H9 (cell line): ENCODE results near the gene TOM1L2. TPM values are rescaled to one million over a fixed set of nuclear protein-coding genes. Genes with fewer than 3 reads are reported as not detected.
A peak's percentile ranks its signal among the peaks of the same experiment; 100 is the strongest.

Source experiments
- DNase-seq: peaks from one replicate; pipeline ENCODE4 v3.0.0-alpha.2; 2017
- H2AFZ ChIP-seq: one replicate; pipeline ENCODE4 v1.6.1; 2013; ENCODE audit warnings: mild to moderate bottlenecking, low read length, control low read depth, moderate library complexity
- H2AK5ac ChIP-seq: 2 replicates; pipeline ENCODE4 v1.6.1; 2013; ENCODE audit warnings: low read length, control low read depth, mixed read lengths; ENCODE audit not compliant: insufficient read length
- H2BK120ac ChIP-seq: one replicate; pipeline ENCODE4 v1.6.1; 2013; ENCODE audit warnings: low read depth, mild to moderate bottlenecking, low read length, control low read depth, inconsistent platforms; ENCODE audit not compliant: poor library complexity, severe bottlenecking
- H2BK12ac ChIP-seq: 2 replicates; pipeline ENCODE4 v1.6.1; 2013; ENCODE audit warnings: low read length, control low read depth, mixed read lengths, low read depth; ENCODE audit not compliant: insufficient read length
- H2BK15ac ChIP-seq: 2 replicates; pipeline ENCODE4 v1.6.1; 2013; ENCODE audit warnings: low read depth, low read length, control low read depth
- H2BK20ac ChIP-seq: one replicate; pipeline ENCODE4 v1.6.1; 2013; ENCODE audit warnings: low read depth, mild to moderate bottlenecking, low read length, control low read depth, inconsistent platforms; ENCODE audit not compliant: poor library complexity, severe bottlenecking
- H2BK5ac ChIP-seq: 2 replicates; pipeline ENCODE4 v1.6.1; 2013; ENCODE audit warnings: low read length, control low read depth, mixed read lengths; ENCODE audit not compliant: insufficient read length
- H3K14ac ChIP-seq: 2 replicates; pipeline ENCODE4 v1.6.1; 2013; ENCODE audit warnings: low read length, control low read depth; ENCODE audit not compliant: insufficient read depth
- H3K18ac ChIP-seq: 2 replicates; pipeline ENCODE4 v1.6.1; 2013; ENCODE audit warnings: low read depth, mild to moderate bottlenecking, mixed read lengths, low read length, control low read depth; ENCODE audit not compliant: insufficient read length
- H3K23ac ChIP-seq: 2 replicates; pipeline ENCODE4 v1.6.1; 2013; ENCODE audit warnings: low read length, control low read depth, mixed read lengths, low read depth; ENCODE audit not compliant: insufficient read length
- H3K23me2 ChIP-seq: 2 replicates; pipeline ENCODE4 v1.6.1; 2013; ENCODE audit warnings: low read depth, mild to moderate bottlenecking, mixed read lengths, low read length, control low read depth; ENCODE audit not compliant: insufficient read length, poor library complexity, severe bottlenecking
- H3K27ac ChIP-seq: 2 replicates; pipeline ENCODE4 v1.5.1; 2013; ENCODE audit warnings: low read length, control low read depth, mixed read lengths, low read depth; ENCODE audit not compliant: insufficient read length
- H3K27me3 ChIP-seq: 2 replicates; pipeline ENCODE4 v1.6.1; 2013; ENCODE audit warnings: low read length, control low read depth, inconsistent platforms; ENCODE audit not compliant: insufficient read depth
- H3K4ac ChIP-seq: 2 replicates; pipeline ENCODE4 v1.6.1; 2013; ENCODE audit warnings: low read depth, mild to moderate bottlenecking, control low read depth, inconsistent platforms, low read length, moderate library complexity
- H3K4me1 ChIP-seq: 2 replicates; pipeline ENCODE4 v1.6.1; 2013; ENCODE audit warnings: low read length, control low read depth, inconsistent platforms; ENCODE audit not compliant: insufficient read depth
- H3K4me2 ChIP-seq: 2 replicates; pipeline ENCODE4 v1.6.1; 2013; ENCODE audit warnings: low read length, control low read depth, mixed read lengths; ENCODE audit not compliant: insufficient read length, insufficient read depth
- H3K56ac ChIP-seq: 2 replicates; pipeline ENCODE4 v1.6.1; 2013; ENCODE audit warnings: low read depth, mild to moderate bottlenecking, mixed read lengths, low read length, control low read depth; ENCODE audit not compliant: insufficient read length
- H3K79me1 ChIP-seq: 2 replicates; pipeline ENCODE4 v1.6.1; 2013; ENCODE audit warnings: low read depth, mild to moderate bottlenecking, moderate library complexity, low read length, control low read depth, inconsistent platforms; ENCODE audit not compliant: insufficient read depth, poor library complexity, severe bottlenecking
- H3K79me2 ChIP-seq: 2 replicates; pipeline ENCODE4 v1.6.1; 2013; ENCODE audit warnings: low read length, control low read depth, inconsistent platforms; ENCODE audit not compliant: insufficient read depth
- H3K9ac ChIP-seq: 2 replicates; pipeline ENCODE4 v1.6.1; 2013; ENCODE audit warnings: low read length, control low read depth, mixed read lengths; ENCODE audit not compliant: insufficient read length; ENCODE audit errors: extremely low read depth
- H3K9me3 ChIP-seq: one replicate; pipeline ENCODE4 v1.6.1; 2013; ENCODE audit warnings: low read depth, low read length, inconsistent platforms; ENCODE audit not compliant: control insufficient read depth
- H3T11ph ChIP-seq: one replicate; pipeline ENCODE4 v1.6.1; 2013; ENCODE audit warnings: mild to moderate bottlenecking, low read length, control low read depth, inconsistent platforms
- H4K20me1 ChIP-seq: one replicate; pipeline ENCODE4 v1.6.1; 2013; ENCODE audit not compliant: control insufficient read depth, insufficient read length, insufficient read depth
- H4K5ac ChIP-seq: 2 replicates; pipeline ENCODE4 v1.6.1; 2013; ENCODE audit warnings: low read depth, mild to moderate bottlenecking, mixed read lengths, low read length, control low read depth; ENCODE audit not compliant: insufficient read length
- H4K8ac ChIP-seq: replicated peaks from 2 replicates; pipeline ENCODE4 v1.6.1; 2013; ENCODE audit warnings: low read length, control low read depth, mixed read lengths, low read depth; ENCODE audit not compliant: insufficient read length
- H4K91ac ChIP-seq: 2 replicates; pipeline ENCODE4 v1.6.1; 2013; ENCODE audit warnings: low read depth, mild to moderate bottlenecking, moderate library complexity, mixed read lengths, low read length, control low read depth; ENCODE audit not compliant: insufficient read length
- H3K27ac Mint-ChIP-seq, 3 experiments: 2 replicates in 2 of 3; 3 replicates in 1 of 3; pipeline ENCODE4 v1.8.0; 2020 to 2021; ENCODE audit warnings: mixed read lengths in 3 of 3, mild to moderate bottlenecking in 1 of 3, moderate library complexity in 1 of 3
- H3K27me3 Mint-ChIP-seq: 2 replicates; pipeline ENCODE4 v1.8.0; 2021; ENCODE audit warnings: low read depth, mild to moderate bottlenecking, moderate library complexity, mixed read lengths
- H3K36me3 Mint-ChIP-seq, 3 experiments: 2 replicates in 2 of 3; 3 replicates in 1 of 3; pipeline ENCODE4 v1.8.0; 2020 to 2021; ENCODE audit warnings: low read depth in 3 of 3, mixed read lengths in 3 of 3; ENCODE audit not compliant: insufficient read depth in 1 of 3
- H3K4me1 Mint-ChIP-seq, 2 experiments: 2 replicates each; pipeline ENCODE4 v1.8.0; 2020; ENCODE audit warnings: mixed read lengths in 2 of 2
- H3K4me3 Mint-ChIP-seq, 2 experiments: 2 replicates in 1 of 2; 3 replicates in 1 of 2; pipeline ENCODE4 v1.8.0; 2020 to 2021; ENCODE audit warnings: mild to moderate bottlenecking in 2 of 2, mixed read lengths in 2 of 2, moderate library complexity in 1 of 2
- H3K9me3 Mint-ChIP-seq, 2 experiments: 2 replicates in 1 of 2; 3 replicates in 1 of 2; pipeline ENCODE4 v1.8.0; 2020; ENCODE audit warnings: mild to moderate bottlenecking in 2 of 2, mixed read lengths in 2 of 2, moderate library complexity in 1 of 2
- WGBS: extraction: QIAGEN DNeasy Blood & Tissue Kit; methylation state at CpG from one replicate; pipeline ENCODE4 v1.1.7; 2013; ENCODE audit warnings: missing lambda C conversion rate, low lambda C conversion rate, mixed read lengths; ENCODE audit not compliant: insufficient read length; ENCODE audit errors: extremely low coverage; 5-methylcytosine and 5-hydroxymethylcytosine counted together
- total RNA-seq: library from RNA; stranded (reverse); gene quantifications from 2 replicates; pipeline ENCODE4 v1.2.1, GENCODE V29; 2021
- TF ChIP-seq, protein P1 (sequence below): fragments of 200-600 bp; sonication (generic); conservative IDR thresholded peaks from 3 replicates; pipeline ENCODE4 v1.8.0; 2021; ENCODE audit warnings: antibody characterized with exemption, mild to moderate bottlenecking

Gene TOM1L2
- total RNA-seq, 1 experiment from 2014 or later = 4.6 TPM

- H2BK12ac ChIP-seq = no peak overlapping the region
- no peak overlapping the region for H3K9ac ChIP-seq
- H2AK5ac ChIP-seq = no peak overlapping the region
- Mint-ChIP-seq H3K9me3 (no peaks in the 10 kb centered on the region), H3K4me3 (no peak overlapping the region), H3K27me3 (peaks cover 4% of the 10 kb centered on the region), H3K27ac (no peak overlapping the region), H3K36me3 (no peaks in the 10 kb centered on the region), H3K4me1 (peaks cover 2 to 5% of the 10 kb centered on the region in 2 experiments; a peak in 1 of 4 replicates)
- H3K9me3 ChIP-seq = no peaks in the 10 kb centered on the region
- no peak overlapping the region for H2BK15ac ChIP-seq
- H3K14ac ChIP-seq = no peak overlapping the region
- H4K20me1 ChIP-seq = no peaks in the 10 kb centered on the region
- H3K56ac ChIP-seq = no peak overlapping the region
- H3T11ph ChIP-seq = no peak overlapping the region
- no peak overlapping the region for H2BK120ac ChIP-seq
- no peaks in the 10 kb centered on the region for H3K4me1 ChIP-seq
- WGBS = no CpG with 5 or more reads among the region's 18 CpGs
- no peak overlapping the region for H4K91ac ChIP-seq
- H3K27ac ChIP-seq = no peak overlapping the region
- H3K4ac ChIP-seq = no peak overlapping the region
- H2BK5ac ChIP-seq = no peak overlapping the region
- H3K18ac ChIP-seq = no peak overlapping the region
- no peaks in the 10 kb centered on the region for H3K79me1 ChIP-seq
- no peak overlapping the region for H3K4me2 ChIP-seq
- TF ChIP-seq, protein P1, sequence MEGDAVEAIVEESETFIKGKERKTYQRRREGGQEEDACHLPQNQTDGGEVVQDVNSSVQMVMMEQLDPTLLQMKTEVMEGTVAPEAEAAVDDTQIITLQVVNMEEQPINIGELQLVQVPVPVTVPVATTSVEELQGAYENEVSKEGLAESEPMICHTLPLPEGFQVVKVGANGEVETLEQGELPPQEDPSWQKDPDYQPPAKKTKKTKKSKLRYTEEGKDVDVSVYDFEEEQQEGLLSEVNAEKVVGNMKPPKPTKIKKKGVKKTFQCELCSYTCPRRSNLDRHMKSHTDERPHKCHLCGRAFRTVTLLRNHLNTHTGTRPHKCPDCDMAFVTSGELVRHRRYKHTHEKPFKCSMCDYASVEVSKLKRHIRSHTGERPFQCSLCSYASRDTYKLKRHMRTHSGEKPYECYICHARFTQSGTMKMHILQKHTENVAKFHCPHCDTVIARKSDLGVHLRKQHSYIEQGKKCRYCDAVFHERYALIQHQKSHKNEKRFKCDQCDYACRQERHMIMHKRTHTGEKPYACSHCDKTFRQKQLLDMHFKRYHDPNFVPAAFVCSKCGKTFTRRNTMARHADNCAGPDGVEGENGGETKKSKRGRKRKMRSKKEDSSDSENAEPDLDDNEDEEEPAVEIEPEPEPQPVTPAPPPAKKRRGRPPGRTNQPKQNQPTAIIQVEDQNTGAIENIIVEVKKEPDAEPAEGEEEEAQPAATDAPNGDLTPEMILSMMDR = peak; percentile 78
- no peak overlapping the region for H4K8ac ChIP-seq
- no peaks in the 10 kb centered on the region for H3K27me3 ChIP-seq
- no peak overlapping the region for H4K5ac ChIP-seq
- H3K79me2 ChIP-seq = no peaks in the 10 kb centered on the region
- H3K23ac ChIP-seq = no peak overlapping the region
- H3K23me2 ChIP-seq = peaks cover 3% of the 10 kb centered on the region
- peak; percentile 92 for DNase-seq
- H2BK20ac ChIP-seq = no peak overlapping the region
- no peak overlapping the region for H2AFZ ChIP-seq
Observed at GRCh38 chr17:17994271-17995069, 22.3 kb upstream of the TOM1L2 start.
